GM20000 (cell line): ENCODE results near the gene KIF2C.

Experiments used
- DNase-seq: peaks from one replicate; pipeline ENCODE4 v3.0.0; 2012; ENCODE audit warnings: low spot score
- TF ChIP-seq, protein P1 (sequence below): IDR thresholded peaks from 2 replicates; pipeline ENCODE4 v1.5.1; 2012; ENCODE audit warnings: mild to moderate bottlenecking, control low read depth; ENCODE audit errors: extremely low read depth, missing control alignments

The KIF2C gene

GRCh38 chr1:44739307-44740178 is at the start of gene KIF2C:
KIF2C (plus strand) TSS chr1:44739837; CDS start chr1:44739933, 96 bp downstream.
- TF ChIP-seq, protein P1, sequence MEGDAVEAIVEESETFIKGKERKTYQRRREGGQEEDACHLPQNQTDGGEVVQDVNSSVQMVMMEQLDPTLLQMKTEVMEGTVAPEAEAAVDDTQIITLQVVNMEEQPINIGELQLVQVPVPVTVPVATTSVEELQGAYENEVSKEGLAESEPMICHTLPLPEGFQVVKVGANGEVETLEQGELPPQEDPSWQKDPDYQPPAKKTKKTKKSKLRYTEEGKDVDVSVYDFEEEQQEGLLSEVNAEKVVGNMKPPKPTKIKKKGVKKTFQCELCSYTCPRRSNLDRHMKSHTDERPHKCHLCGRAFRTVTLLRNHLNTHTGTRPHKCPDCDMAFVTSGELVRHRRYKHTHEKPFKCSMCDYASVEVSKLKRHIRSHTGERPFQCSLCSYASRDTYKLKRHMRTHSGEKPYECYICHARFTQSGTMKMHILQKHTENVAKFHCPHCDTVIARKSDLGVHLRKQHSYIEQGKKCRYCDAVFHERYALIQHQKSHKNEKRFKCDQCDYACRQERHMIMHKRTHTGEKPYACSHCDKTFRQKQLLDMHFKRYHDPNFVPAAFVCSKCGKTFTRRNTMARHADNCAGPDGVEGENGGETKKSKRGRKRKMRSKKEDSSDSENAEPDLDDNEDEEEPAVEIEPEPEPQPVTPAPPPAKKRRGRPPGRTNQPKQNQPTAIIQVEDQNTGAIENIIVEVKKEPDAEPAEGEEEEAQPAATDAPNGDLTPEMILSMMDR, result no peak
- DNase-seq, result peak; percentile 98

- TF ChIP-seq, protein P1, result no peak
- no peak for DNase-seq
These were observed 46.5 kb upstream of the KIF2C start for GRCh38 chr1:44693159-44693558.

GRCh38 chr1:44693900-44694299 is 45.7 kb upstream of the KIF2C start:
- TF ChIP-seq, protein P1, result no peak
- DNase-seq, result no peak

- TF ChIP-seq, protein P1, result no peak
- DNase-seq, result peak; percentile 58
These were observed 44.7 kb upstream of the KIF2C start for GRCh38 chr1:44694863-44695478.

DNA sequence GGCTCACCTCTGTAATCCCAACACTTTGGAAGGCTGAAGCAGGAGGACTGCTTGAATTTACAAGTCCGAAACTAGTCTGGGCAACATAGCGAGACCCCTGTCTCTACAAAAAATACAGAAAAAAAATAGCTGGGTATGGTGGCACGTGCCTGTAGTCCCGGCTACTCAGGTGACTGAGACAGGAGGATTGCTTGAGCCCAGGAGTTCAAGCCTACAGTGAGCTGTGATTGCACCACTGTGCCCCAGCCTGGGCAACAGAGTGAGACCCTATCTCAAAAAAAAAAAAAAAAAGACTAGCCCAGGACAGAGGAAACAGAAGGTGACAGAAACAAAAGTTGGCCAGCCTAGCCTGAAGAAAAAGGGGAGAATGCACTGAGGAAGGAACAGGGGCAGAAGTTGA is 44.0 kb upstream of the KIF2C start:
- TF ChIP-seq, protein P1, result no peak
- no peak for DNase-seq

GRCh38 chr1:44696101-44696500 is 43.5 kb upstream of the KIF2C start:
- no peak for DNase-seq
- TF ChIP-seq, protein P1, result no peak

DNA sequence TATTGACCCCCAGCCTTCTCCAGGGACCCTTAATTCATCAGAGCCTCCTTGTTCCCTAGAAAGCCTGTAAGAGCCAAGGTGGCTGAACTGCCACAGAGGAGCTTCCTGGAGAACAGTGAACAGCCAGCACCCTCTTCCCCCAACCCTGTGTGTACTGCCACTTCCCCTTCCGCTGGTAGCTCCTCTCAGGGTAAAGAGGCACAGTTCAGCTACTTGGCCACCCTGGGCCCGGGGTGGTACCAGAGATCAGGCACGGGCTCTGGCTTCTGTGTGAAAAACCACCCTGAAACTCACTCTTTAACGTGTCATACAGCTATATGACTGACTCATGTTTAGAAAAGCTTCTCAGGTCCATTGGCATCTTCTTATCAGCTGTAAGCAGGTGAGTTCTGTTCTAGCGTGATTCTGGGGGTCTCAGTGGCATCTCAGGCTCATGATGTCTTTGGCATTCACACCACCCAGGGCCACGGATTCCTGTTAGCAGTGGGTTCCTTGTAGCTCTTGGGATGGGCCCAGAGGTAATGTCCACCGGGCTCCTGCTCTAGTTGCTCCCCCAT is 42.8 kb upstream of the KIF2C start:
- TF ChIP-seq, protein P1, result no peak
- DNase-seq, result no peak
